Measurements from ENCODE around the gene OTX1.

OTX1 gene

DNA sequence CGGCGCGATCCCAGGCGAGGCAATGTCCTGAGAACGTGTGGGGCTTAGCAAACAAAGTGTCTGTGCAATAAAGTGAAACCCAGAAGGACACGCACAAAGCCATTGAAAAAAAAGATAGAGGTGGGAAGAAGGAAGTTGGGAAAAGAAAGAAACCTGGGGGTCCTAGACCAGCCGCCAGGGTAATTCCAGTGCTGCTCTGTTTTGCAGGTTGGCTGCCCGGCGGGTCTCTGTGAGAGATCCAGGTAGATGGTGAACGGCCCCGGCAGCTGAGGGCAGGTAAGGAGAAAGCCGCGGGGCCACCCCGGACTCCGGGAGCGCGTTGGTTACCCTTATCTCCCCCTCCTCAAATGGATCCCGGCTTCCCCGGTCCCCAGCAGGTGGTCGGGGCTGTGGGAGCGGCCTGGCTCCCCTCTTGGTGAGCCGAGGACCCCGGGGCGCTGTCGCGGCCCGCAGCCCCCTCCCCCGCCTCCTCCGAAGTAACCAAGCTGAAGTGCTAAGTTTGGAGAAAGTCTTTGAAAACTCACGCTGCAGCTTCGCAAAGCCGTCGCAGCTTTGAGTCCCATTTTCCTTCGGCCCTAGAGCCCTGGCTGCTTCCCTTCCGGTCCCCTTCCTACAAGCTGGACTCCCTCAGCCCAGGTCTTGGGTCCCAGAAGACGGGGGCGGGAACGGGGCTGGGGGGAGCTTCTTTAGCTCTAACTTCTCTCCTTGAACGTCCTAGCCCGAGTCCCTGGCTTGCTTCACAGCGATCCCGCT, 588 bp downstream of the OTX1 start:
- peak overlapping the region; percentile 65 for H3K4me3 ChIP-seq (ENCODE audit: low read length)
- TF ChIP-seq ZNF274 (IDR thresholded peaks at IDR 0.05; ENCODE audit: low read depth, low read length): no peak

DNA sequence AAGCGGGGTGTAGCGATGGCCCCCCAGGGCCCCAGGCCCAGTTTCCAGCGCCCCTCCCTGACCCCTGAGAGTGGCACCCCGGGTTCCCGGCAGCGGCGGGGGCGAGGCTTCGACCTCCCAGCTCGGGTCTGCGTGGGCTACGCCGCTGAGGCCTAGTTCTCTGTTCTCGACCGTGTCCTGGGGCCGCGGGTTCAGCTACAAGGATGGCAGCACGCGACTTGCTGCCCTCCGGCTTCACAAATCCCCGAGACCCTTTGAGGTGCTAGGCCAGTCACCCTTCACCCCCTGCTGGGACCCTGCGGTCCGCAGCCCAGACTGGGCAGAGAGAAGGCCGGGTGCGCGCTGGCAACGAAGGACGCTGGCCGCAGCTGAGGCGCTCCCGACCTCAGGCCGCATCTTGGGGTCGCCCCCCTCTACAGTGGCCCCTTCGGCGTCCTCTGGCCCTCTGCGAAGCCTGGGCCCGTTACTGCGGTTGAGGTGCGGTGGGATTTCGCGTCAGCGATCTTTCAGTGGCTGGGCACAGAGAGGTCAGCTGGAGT, 1.2 kb downstream of the OTX1 start:
- no peak overlapping the region for H3K4me3 ChIP-seq (ENCODE audit: low read length)

DNA sequence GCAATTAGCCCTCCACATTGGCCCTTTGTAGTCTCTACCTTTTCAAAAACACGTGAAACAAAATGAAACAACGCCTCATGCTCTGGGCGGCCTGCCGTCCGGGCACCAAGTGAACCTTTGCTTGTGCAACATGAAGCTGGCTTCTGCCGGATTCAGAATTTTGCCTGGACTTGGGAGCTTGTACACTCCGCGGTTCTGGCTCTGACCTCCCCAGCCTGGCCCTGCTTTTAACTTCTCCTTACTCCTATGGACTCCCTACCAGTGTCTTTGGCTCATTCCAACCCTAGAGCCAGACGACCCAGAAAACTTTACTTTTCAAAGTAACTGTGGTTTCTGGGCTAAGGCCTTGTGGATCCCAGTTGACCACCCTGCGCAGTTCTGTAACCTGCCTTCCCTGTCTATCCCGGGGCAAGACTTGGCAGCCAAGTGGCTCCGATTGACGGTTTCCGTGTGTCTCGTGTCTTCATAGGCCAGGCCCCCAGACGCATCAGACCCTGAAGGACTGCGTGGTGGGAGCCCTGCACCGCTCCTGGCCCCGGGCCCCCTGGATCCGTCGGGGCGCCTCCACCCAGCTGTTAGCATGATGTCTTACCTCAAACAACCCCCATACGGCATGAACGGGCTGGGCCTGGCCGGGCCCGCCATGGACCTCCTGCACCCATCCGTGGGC, 1.9 kb downstream of the OTX1 start:
- TF ChIP-seq ZNF274 (IDR thresholded peaks at IDR 0.05; ENCODE audit: low read depth, low read length): no peak
- H3K4me3 ChIP-seq (ENCODE audit: low read length): no peak overlapping the region

More for the DNA sequence above, 1.2 kb downstream of the OTX1 start:
- TF ChIP-seq ZNF274 (IDR thresholded peaks at IDR 0.05; ENCODE audit: low read depth, low read length): no peak

DNA sequence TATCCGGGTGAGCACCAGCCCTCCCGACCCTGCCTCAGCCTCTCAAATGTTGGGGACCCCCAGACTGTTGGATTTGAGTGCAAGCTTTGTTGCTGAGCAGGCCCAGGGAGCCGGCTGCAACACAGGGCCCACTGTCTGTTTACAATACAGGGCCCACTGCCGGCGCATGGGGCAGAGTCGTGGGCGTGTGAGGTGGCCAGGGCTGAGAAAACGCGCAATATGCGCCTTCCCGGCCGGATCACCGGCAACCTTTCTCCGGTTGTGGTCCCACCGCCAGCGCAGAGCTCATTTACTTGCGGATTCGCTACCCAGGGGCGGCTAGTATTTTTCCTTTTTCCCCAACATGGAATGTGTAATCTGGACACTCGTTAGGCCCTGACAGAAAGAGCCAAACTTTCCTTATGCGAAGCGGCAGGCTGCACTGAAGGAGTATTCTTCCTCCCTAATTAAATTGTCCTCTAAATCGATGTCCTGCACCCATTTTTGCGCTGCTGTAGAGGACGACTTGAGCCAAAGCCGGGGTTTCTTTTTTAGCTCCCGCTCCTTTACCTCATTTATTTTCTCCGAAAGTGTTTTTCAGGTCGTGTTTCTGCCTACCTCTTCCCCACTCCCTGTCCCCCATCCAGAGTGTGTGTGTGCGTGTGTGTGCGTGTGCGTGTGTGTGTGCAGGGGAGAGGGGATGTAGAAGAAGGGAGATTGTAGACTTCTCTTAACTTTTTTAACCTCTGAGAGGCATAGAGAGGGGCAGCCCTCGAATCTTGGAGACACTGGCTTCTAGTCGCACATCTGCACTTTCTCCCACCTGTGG, 2.7 kb downstream of the OTX1 start:
- no peak overlapping the region; the same call in 1 of the 2 replicates for H3K4me3 ChIP-seq (ENCODE audit: low read length)
- TF ChIP-seq ZNF274 (IDR thresholded peaks at IDR 0.05; ENCODE audit: low read depth, low read length): no peak

DNA sequence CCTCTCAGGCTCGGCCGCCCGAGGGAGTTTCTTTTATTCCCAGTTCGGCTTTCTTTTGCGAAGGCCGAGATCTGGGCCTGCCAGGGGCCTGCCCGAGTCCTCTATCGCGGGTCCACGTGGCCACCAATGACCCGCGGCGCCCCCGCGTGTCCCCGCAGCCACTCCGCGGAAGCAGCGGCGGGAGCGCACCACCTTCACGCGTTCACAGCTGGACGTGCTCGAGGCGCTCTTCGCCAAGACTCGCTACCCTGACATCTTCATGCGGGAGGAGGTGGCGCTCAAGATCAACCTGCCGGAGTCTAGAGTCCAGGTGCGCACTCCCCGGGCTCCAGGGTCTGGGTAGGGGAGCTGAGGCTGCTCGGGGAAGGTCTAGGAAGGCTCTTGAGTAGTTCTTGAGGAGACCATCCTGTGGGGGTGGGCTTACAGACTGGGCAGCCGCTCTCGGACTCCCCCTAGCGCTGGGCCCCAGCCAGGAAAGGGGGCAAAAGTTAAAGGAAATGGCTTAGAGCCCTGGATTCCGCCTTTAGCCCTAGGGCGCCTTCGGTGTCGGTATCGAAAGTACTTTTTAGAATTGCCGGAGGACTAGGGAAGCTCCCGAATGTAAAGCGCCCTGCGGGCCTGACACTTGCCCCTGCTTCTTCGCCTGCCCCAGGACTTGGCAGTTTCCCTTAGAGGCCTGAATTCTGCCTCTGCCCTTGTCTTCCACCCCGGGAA, 3.4 kb downstream of the OTX1 start:
- no peak overlapping the region; the same call in 1 of the 2 replicates for H3K4me3 ChIP-seq (ENCODE audit: low read length)
- no peak for TF ChIP-seq ZNF274 (IDR thresholded peaks at IDR 0.05; ENCODE audit: low read depth, low read length)

DNA sequence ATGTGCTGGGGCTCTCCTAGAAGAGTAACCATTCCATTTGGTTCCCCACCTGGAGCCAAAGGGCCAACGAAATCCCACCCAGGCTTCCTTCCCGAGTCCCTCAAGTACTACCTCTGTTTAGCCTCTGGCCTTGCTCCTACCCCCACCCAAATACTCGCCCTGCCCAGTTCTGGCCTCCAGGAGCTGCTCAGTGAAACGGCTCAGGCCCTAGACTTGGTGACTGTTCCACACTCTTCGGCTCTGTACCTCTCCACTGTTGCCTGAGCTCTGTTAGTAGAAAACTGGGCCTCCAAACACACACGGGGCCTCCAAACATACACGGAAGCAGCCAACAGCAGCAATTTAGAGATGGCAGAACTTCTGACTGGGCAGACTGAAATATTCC, 4.2 kb downstream of the OTX1 start:
- no peak overlapping the region; the same call in 1 of the 2 replicates for H3K4me3 ChIP-seq (ENCODE audit: low read length)

DNA sequence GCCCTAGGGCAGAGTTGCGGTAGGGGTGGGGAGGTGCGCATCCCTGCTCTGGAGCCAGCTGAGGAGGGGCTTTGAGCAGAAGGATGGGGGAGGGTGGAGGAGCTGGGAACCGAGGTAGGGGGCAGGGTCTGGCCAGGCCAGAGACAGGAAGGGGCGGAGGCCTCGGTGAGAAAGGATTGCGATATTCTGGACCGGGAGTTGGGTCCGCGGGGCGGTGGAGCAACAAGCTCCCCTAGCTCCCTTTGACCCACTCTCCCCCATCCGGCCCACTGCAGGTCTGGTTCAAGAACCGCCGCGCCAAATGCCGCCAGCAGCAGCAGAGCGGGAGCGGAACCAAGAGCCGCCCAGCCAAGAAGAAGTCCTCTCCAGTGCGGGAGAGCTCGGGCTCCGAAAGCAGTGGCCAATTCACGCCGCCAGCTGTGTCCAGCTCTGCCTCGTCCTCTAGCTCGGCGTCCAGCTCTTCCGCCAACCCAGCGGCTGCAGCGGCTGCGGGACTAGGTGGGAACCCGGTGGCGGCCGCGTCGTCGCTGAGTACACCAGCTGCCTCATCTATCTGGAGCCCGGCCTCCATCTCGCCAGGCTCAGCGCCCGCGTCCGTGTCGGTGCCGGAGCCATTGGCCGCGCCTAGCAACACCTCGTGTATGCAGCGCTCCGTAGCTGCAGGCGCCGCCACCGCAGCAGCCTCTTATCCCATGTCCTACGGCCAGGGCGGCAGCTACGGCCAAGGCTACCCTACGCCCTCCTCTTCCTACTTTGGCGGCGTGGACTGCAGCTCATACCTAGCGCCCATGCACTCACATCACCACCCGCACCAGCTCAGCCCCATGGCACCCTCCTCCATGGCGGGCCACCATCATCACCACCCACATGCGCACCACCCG, 4.8 kb downstream of the OTX1 start:
- no peak for TF ChIP-seq ZNF274 (IDR thresholded peaks at IDR 0.05; ENCODE audit: low read depth, low read length)
- H3K4me3 ChIP-seq (ENCODE audit: low read length): no peak overlapping the region; the same call in 1 of the 2 replicates

More for the DNA sequence above, 4.2 kb downstream of the OTX1 start:
- TF ChIP-seq ZNF274 (IDR thresholded peaks at IDR 0.05; ENCODE audit: low read depth, low read length): no peak

DNA sequence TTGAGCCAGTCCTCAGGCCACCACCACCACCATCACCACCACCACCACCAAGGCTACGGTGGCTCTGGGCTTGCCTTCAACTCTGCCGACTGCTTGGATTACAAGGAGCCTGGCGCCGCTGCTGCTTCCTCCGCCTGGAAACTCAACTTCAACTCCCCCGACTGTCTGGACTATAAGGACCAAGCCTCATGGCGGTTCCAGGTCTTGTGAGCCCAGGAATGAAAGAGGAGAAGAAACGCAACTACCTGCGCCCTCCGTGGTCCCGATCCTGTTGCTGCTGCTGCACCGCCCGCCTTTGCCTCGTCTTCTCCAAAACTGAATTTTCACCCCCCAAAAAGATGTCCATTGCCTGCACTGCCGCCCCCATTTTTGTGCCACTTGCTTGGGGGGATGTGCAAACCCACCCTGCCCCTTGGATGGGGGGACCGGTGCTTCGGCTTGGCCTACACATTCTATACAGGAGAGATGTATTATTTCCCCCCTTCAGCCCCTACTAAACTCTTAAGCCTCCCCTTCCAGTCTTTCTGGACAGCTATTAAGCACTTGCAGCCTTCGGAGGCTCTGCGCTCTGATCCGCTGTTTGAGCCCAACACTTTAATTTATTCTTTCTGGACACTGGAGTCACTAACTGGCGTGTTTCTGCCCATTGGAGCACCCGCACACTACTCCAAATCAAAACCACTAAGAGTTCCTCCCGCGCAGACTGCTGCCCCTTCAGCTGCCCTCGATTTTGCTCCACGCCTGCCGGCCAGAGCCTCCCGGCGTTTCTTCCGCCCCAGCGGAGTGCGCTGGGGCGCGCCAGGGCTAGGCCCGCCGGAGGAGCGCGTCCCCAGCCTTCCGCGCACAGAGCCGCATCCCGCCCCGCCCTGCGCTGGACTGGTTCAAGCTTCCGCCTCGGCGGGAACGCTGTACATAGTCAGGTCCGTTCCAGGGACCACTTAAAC, 5.7 kb downstream of the OTX1 start:
- TF ChIP-seq ZNF274 (IDR thresholded peaks at IDR 0.05; ENCODE audit: low read depth, low read length): no peak
- H3K4me3 ChIP-seq (ENCODE audit: low read length): no peak overlapping the region; the same call in 1 of the 2 replicates

DNA sequence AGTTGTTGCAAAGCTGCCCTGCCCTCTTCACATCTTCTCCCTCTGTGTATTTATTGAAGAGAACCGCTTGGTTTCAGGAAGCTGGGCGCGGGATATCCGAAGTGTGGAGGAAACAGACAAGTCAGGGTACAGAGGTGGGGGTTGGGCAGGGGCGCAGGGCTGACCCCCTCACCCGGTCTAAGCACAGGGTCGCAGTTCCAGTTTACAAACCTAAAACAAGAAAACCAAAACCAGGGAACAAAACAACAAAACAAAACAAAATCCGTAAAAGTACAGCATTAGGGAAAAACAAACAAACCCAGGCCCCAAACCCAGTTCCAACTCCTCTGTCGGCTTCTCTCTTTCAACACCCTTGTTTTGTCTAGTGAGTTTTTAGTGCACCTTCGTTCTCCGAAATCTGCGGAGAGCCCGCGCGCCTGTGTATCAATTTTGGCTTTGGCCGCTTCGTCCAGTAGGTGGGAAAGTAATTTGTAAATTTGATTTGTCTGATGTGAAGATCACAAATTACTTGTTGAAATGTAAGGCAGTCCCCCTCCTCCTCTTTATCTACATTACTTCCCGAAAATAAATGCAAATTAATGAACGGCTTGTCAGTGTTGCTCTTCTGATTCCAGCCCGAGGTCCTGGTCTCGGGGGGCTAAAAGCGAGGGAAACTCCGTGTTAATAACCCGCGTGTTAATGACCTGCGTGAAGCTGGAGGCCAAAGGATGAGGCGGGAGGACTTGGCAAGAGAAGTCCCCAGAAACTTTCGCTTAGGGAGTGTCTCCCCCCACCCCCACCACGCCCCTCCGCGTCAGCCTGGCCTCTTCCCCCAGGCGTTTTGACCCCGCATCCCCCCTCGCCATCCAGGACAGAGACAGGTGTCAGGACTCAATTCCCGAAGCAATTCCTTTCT, 6.9 kb downstream of the OTX1 start:
- H3K4me3 ChIP-seq (ENCODE audit: low read length): peak overlapping the region; percentile 24; the same call in 1 of the 2 replicates
- TF ChIP-seq ZNF274 (IDR thresholded peaks at IDR 0.05; ENCODE audit: low read depth, low read length): no peak

DNA sequence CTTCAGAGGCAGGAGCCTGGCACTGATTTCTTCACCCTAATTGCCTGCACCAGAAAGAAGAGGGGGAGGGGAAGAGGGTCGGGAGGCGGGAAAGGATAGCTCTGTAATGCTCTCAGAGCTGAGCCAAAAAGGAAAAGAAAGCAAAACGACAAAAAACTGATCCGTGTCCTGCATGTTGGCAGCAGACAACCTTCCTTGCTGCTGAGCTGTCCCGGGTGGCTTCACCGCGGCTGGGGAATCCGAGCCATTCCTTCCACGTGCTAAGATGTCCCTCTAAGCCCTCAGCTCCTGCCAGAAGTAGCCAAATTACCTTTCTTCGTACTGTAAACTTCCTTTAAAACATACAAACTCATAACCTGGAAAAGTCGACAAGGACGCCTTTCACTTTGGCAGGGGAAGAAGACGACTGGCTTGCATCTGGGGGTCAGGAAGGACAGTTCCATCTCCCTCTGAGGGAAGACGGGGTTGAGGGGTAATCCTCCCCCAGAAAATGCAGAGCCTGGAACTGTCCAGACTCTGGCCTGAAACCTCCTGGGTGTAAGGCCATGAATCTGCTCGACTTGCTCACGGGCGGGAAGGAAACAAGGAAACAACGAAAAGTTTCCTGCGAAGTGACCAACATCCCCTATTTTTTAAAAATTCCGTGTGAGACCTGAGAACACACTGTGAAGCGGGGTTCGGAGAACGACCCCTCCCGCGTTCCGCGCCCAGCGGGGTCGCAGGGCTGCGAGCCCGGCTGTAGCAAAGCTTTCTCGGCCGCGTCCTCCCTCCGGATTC, 7.7 kb downstream of the OTX1 start:
- TF ChIP-seq ZNF274 (IDR thresholded peaks at IDR 0.05; ENCODE audit: low read depth, low read length): no peak
- H3K4me3 ChIP-seq (ENCODE audit: low read length): peak overlapping the region; percentile 8; the same call in 1 of the 2 replicates
